ENCODE measurements around the gene PAAF1. TPM values are rescaled to one million over a fixed set of nuclear protein-coding genes. Genes with fewer than 3 reads are reported as not detected.

The PAAF1 gene
- total and polyA plus RNA-seq, 11 donors = 3.9 to 18.4 (median 11.4) TPM

DNA sequence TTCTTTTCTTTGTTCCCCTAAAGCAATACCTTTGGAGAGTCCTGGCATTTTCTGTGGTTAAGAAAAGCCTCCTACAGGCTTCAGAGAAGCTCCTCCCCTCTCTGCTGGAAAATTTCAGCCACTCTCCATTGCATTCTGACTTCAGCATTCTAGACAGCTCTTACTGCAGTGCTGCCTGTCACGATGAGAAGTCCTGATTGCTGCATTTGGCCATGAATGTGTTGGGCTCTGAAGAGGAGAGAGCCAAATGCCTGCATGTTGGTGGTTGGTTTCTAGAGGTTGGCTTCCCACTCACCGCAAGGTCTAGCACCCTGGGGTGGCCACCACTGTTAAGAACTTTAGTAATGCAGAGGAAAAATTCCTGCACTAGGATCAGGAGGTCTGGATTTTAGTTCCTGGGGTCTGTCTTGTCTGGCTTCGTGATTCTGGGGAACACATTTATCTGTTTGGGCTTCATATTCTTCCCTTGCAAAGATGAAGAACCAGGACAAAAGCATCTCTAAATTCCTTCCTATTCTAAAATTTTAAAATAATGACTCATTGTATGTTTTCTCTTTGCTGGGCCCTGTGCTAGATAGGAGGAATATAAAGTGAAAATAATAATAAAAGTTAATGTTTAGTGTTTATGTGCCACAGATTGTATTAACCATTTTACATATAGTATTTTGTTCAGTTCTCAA, 38.2 kb upstream of the PAAF1 start:
- H3K4me3 ChIP-seq = no peak overlapping the region
- TF ChIP-seq POLR2A (IDR thresholded peaks at IDR 0.05) = no peak
- TF ChIP-seq, protein P1, sequence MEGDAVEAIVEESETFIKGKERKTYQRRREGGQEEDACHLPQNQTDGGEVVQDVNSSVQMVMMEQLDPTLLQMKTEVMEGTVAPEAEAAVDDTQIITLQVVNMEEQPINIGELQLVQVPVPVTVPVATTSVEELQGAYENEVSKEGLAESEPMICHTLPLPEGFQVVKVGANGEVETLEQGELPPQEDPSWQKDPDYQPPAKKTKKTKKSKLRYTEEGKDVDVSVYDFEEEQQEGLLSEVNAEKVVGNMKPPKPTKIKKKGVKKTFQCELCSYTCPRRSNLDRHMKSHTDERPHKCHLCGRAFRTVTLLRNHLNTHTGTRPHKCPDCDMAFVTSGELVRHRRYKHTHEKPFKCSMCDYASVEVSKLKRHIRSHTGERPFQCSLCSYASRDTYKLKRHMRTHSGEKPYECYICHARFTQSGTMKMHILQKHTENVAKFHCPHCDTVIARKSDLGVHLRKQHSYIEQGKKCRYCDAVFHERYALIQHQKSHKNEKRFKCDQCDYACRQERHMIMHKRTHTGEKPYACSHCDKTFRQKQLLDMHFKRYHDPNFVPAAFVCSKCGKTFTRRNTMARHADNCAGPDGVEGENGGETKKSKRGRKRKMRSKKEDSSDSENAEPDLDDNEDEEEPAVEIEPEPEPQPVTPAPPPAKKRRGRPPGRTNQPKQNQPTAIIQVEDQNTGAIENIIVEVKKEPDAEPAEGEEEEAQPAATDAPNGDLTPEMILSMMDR (IDR thresholded peaks at IDR 0.05) = no peak
- peaks cover 0 to 11% (median 0%) of the 10 kb centered on the region in 12 donors for H3K4me1 ChIP-seq
- peak overlapping the region in 2 of 12 donors; percentile 17 for H3K27ac ChIP-seq
- H3K27me3 ChIP-seq = no peaks in the 10 kb centered on the region
- intact Hi-C loops (cut with DNase I) = no loop called here
- DNase-seq (no peak), ATAC-seq (peak in 3 of 4 donors; percentile 42 to 63 (median 53))
- 62 to 72% (median 69%) methylated on average over 3 of the region's 3 CpGs for WGBS, 4 donors
- H3K36me3 ChIP-seq = peaks cover 0 to 26% (median 10%) of the 10 kb centered on the region in 9 donors
- H3K9me3 ChIP-seq = no peaks in the 10 kb centered on the region

DNA sequence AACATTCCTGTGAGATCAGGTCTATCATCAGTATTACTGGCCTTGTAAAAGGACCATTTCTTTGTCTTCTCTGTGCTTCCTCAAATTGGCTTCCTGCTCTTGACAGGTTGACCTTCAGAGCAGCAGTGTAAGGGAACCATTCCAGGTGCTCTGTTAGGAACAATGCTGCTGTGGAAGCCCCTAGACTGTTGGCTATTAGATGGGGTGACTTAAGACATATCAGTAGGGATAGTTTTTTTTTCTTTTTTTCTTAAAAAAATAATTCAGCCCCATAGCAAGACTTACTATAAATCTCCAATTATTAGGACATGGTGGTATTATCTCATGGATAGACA, 37.7 kb upstream of the PAAF1 start:
- no peak for TF ChIP-seq POLR2A (IDR thresholded peaks at IDR 0.05)
- TF ChIP-seq, protein P1 (IDR thresholded peaks at IDR 0.05) = no peak
- Histone ChIP-seq H3K4me1 (peaks cover 0 to 11% (median 0%) of the 10 kb centered on the region in 12 donors), H3K9me3 (no peaks in the 10 kb centered on the region), H3K27me3 (no peaks in the 10 kb centered on the region), H3K4me3 (no peak overlapping the region), H3K36me3 (peaks cover 0 to 30% (median 15%) of the 10 kb centered on the region in 9 donors), H3K27ac (no peak overlapping the region)
- DNase-seq (no peak), ATAC-seq (peak in 2 of 4 donors; percentile 36 to 61)
- intact Hi-C loops (cut with DNase I) = no loop called here

DNA sequence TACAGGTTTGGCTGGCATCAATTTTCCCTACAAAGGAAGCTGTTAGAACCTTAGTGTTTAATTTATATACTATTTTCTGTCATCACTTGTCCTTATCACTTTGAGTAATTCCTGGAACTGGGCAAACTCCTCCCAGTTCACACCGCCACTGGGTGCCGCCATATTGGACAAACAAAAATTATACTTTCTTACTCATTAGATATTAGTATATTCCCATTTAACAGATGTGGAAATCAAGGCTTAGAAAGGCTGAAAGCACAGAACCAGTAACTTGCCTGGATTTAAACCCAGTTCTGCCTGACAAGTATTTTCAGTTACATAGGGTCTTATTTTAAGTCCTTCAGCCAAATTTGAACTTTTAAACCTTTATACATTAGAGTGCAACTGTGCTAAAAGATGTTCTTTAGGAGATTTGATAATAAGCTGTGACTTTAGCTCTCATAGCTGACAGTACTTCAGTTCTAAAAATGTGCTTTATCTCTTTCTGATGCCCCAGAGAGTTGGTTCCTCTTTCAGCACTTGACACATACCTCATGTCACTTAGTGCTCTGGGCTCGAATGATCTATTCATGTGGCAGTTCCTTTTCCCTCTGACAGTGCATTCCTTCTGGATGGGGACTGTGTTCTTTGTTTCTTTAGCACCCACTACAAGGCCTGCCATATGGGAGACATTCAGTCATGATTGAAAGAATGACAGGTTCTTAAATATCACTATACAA, 25.6 kb upstream of the PAAF1 start:
- Histone ChIP-seq H3K4me3 (no peak overlapping the region), H3K4me1 (peaks cover 0 to 21% (median 1%) of the 10 kb centered on the region in 12 donors), H3K9me3 (no peaks in the 10 kb centered on the region), H3K27ac (peak overlapping the region in 5 of 12 donors; percentile 15 to 68 (median 33)), H3K36me3 (peaks cover 0 to 25% (median 7%) of the 10 kb centered on the region in 9 donors), H3K27me3 (no peaks in the 10 kb centered on the region)
- DNase-seq (no peak), ATAC-seq (peak; percentile 71 to 82 (median 72))
- WGBS, 4 donors = 75 to 77% (median 76%) methylated on average over 3 of the region's 3 CpGs
- intact Hi-C loops (cut with DNase I) = loop anchor here in 1 of 10 donors (10.0 kb wide), 1 partner anchor 164 kb away; no protein-coding TSS in a partner anchor
- TF ChIP-seq POLR2A (IDR thresholded peaks at IDR 0.05) = no peak
- TF ChIP-seq, protein P1 (IDR thresholded peaks at IDR 0.05) = no peak

DNA sequence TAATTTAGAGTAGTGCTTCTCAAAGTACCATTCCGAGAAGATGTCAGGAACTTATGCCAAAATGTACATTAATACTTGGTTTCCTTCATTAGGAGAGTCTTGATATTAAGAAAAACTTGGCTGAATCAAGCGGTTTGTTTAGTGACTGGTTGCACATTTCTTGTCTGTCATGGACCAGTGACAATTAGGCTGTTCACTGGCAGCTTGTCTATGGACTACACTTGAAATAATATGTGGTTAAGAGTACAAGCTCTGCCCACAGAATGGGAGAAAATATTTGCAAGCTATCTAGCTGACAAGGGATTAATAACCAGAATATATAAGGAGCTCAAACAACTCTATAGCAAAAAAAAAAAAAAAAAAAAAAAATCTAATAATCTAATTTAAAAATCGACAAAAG, 24.8 kb upstream of the PAAF1 start:
- intact Hi-C loops (cut with DNase I) = loop anchor here in 1 of 10 donors (10.0 kb wide), 1 partner anchor 163 kb away; no protein-coding TSS in a partner anchor
- Histone ChIP-seq H3K4me3 (no peak overlapping the region), H3K9me3 (no peaks in the 10 kb centered on the region), H3K4me1 (peaks cover 0 to 24% (median 4%) of the 10 kb centered on the region in 12 donors), H3K36me3 (peaks cover 0 to 22% (median 2%) of the 10 kb centered on the region in 9 donors), H3K27ac (peak overlapping the region in 6 of 12 donors; percentile 10 to 68 (median 30)), H3K27me3 (no peaks in the 10 kb centered on the region)
- DNase-seq (no peak), ATAC-seq (no peak)
- no peak for TF ChIP-seq POLR2A (IDR thresholded peaks at IDR 0.05)
- TF ChIP-seq, protein P1 (IDR thresholded peaks at IDR 0.05) = no peak
- WGBS, 4 donors = 81 to 94% (median 90%) methylated on average over 3 of the region's 3 CpGs
